DOHH2 (cell line): Measurements from ENCODE around the gene DESI2.

Experiments used
- EZH2phosphoT487 ChIP-seq: fragments of 200-600 bp; sonication (generic); IDR thresholded peaks from 2 replicates; pipeline ENCODE4 v1.6.1; 2017; ENCODE audit warnings: borderline replicate concordance, mild to moderate bottlenecking, antibody characterized with exemption, low read length, moderate library complexity, mixed read lengths
- TF ChIP-seq, protein P1 (sequence below): fragments of 200-600 bp; sonication (generic); IDR thresholded peaks from one replicate; pipeline ENCODE4 v1.5.1; 2014; ENCODE audit warnings: antibody characterized with exemption, mild to moderate bottlenecking, low read depth, low read length; ENCODE audit not compliant: poor library complexity, severe bottlenecking

DNA sequence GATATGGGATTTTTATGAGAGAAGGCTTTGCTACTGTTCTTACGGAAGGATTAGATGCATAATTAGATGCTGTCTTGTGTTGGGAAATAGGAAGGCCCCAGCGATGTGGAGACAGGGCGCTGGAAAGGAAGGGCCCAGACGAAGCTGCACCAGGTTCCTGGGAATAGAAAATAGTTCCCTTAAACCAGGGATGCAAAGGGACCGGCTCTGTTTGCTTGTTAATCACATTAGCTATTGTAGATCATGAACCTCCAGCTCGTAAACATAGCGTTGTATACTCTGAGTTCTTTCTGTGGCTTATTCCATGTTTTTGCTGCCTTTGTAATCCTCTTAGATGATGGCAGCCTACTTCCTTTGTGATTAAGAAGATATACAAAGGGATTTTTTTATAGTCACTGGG is 102.7 kb downstream of the DESI2 start:
- TF ChIP-seq EZH2phosphoT487: no peak
- TF ChIP-seq, protein P1, sequence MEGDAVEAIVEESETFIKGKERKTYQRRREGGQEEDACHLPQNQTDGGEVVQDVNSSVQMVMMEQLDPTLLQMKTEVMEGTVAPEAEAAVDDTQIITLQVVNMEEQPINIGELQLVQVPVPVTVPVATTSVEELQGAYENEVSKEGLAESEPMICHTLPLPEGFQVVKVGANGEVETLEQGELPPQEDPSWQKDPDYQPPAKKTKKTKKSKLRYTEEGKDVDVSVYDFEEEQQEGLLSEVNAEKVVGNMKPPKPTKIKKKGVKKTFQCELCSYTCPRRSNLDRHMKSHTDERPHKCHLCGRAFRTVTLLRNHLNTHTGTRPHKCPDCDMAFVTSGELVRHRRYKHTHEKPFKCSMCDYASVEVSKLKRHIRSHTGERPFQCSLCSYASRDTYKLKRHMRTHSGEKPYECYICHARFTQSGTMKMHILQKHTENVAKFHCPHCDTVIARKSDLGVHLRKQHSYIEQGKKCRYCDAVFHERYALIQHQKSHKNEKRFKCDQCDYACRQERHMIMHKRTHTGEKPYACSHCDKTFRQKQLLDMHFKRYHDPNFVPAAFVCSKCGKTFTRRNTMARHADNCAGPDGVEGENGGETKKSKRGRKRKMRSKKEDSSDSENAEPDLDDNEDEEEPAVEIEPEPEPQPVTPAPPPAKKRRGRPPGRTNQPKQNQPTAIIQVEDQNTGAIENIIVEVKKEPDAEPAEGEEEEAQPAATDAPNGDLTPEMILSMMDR: no peak
